HG03558 (cell line): ENCODE measurements around the gene CRAT.
"Not testable (repeated sequence)": the region's sequence is repeated elsewhere in the genome, so short reads cannot be mapped to it uniquely, and the experiment has no call there.

Experiments used
- ATAC-seq: cut with Tn5 transposase; IDR thresholded peaks from one replicate; pipeline ENCODE4 v1.9.1; 2021; ENCODE audit warnings: moderate number of reproducible peaks; ENCODE audit not compliant: unreplicated experiment; ENCODE audit errors: extremely low read depth

The CRAT gene

DNA sequence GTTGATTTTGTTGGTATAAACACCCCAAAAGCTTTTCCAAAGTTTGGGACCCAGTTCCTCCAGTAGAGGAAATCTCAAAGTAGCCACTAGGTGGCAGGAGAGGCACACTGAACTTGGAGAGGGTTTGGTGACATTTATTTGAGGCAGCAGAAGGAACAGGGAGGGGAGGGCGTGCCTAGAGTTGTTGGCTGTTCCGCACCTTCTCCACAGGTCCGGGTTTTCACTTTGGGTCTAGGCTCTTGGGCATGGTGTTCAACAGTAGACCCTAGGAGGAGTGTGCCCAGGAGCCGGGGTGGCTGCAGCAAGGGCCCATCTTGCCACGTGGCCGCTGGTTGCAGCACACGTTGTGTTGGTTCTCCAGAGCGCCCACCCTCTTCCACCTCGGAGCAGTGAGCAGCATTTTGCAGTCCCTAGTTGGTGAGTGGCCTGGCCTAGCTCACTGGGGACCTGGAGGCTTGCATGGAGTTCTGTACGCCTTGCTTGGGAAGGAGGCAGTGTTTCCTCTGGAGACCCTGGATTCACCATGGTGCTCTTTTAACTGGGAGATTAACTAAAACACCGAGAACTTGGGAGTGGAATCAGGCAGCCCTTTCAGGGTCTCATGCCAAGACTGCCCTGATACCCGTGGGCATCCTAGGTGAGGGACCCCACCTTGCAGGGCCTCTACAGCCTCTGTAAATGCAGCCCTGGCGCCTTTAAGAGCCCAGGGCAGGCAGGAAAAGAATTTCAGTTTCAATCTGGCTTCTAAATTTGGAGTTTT lies 28.8 kb upstream of the CRAT start:
- no peak for ATAC-seq

DNA sequence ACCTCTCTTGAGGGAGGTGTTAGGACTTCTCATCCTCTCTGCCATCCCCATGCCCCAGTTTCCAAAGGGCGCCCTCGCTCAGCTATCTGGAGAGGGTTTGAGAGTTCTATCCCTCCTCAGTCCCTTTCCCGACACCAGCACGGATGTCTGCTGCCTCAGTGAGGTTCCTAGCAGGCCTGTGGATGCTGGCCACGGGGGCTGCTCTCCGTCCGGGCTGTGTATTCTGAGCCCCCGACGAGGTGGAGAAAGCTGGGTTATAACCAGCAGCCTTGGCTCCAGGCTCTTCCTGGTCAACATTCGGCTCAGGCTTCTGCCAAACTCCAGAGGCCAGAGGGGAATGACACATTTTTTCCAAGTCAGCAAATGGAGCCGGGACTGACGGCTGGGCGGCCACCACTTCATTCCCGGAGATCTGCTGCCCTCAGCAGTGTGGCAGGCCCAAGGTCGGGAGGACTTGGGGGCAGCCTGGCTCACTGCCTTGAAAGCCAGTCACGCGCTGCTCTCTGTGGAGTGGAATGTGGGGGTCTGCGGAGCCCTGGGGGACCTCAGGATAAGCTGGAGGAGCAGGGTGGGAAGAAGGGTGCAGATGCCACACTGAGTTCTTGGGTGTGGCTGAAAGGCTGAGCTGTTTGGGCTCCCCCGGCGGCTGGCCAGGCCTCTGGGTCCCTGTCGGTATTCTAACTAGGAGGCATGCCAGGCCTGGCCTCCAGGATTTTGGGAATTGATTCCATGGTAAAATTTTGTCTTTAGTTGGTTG lies 28.1 kb upstream of the CRAT start:
- ATAC-seq, result no peak

DNA sequence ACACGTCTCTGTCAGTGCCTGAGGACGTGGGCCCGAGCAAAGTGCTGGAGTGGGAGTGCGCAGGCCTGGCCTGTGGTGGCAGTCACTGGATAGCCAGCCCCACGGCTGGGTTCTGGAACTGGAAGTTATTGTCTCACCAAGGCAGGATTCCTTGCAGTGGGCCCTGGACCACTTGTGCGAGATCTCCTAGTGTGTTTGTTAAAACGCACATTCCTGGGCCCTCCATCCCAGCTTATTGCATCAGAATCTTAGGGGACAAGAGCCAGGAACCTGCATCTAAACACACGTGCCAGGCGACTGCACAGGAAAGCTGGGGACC lies 27.5 kb upstream of the CRAT start:
- no peak for ATAC-seq

DNA sequence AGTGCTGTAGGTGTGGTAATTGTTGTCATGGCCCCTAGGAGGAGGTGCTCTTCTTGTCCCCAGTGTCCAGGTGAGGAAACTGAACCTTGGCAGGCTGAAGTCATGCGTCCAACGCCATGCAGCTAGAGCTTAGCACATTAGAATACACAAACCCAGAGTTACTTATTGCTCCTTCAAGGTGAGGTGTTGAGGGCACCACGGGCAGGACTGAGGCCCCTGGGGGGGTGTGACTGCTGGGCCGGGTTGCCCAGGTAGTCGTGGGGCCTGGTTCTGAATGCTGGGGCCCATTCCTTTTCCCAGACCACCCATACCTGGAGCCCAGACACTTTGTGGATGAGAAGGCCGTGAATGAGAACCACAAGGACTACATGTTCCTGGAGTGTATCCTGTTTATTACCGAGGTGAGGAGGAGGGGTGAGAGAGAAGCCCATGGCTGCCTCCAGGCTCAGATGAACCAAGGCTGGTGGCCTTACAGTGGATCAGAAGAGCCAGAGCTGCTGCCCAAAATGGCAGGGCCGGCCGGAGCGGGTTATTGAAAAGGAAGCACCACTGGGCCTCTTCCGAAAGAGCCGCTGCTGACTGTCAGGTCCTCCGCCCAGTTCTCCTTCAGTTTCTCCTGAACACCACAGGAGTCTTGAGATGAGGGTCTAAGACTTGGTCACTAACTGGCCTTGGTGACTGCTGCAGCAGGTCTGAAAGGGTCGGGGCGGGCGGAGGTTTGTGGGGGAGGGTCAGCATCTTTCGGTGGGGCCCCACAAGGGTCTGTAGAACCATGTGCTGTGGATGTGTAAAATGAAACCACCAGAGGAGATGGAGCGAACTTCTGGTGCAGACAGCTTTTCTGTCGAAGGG lies 26.9 kb upstream of the CRAT start:
- ATAC-seq, result no peak

DNA sequence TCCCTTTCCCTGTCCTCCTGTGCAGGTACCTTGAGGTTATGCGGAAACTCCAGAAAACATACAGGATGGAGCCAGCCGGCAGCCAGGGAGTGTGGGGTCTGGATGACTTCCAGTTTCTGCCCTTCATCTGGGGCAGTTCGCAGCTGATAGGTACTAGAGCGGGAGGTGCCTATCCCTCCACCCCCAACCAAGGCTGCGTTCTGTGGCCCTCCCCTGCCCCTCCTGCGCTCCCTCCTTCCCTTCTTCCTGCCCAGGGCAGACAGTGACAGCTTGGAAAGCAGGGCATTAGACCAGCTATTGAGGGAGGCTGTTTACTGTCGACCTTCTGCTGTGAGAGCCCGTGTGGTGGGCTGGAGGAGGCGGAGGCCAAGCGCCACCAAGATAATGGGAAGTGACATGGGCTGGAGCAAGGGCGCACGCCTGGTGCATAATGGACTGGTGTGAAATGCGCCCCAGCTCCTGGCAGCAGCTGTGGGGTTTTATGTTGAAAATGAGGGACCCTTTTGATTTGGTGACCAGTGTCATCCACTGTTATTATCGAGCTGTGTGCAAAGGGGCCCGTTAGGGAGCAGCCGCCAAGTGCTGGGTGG lies 25.9 kb upstream of the CRAT start:
- no peak for ATAC-seq

DNA sequence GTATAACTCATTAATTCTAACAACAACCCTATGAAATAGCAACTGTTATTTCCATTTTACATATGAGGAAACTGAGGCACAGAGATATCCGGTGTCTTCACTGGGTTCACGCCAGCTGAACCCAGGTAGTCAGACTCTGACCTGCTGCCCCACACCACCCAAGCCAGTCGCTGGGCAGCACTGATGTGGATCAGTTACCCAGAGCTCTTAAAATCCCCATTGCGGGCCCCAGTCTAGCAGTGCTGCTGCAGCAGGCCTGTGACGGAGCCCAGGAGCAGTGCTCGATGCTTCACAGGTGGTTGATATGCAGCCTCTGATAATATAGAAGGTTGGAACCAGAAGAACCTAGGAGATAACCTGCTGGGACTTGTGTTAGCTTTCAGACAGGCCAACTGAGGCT lies 24.9 kb upstream of the CRAT start:
- ATAC-seq, result no peak

DNA sequence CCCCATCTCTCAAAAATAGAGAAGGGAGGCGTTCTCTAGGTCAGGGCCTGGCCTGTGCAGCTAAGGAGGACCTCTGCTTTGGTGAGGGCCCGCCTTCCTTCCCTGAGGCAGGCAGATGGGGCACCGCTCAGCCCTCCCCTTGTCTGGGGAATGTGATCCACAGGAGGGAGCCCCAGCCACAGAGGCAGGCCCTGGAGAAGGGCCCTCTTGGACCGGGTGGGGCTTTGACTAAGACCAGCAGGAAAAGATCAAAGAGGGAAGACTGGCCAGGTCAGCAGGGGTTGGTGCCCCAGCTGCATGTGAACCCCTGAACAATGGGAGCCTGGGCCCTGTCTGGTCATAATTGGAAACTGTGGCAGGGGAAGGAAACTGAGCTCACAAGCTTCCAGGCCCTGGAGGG lies 22.5 kb upstream of the CRAT start:
- no peak for ATAC-seq

DNA sequence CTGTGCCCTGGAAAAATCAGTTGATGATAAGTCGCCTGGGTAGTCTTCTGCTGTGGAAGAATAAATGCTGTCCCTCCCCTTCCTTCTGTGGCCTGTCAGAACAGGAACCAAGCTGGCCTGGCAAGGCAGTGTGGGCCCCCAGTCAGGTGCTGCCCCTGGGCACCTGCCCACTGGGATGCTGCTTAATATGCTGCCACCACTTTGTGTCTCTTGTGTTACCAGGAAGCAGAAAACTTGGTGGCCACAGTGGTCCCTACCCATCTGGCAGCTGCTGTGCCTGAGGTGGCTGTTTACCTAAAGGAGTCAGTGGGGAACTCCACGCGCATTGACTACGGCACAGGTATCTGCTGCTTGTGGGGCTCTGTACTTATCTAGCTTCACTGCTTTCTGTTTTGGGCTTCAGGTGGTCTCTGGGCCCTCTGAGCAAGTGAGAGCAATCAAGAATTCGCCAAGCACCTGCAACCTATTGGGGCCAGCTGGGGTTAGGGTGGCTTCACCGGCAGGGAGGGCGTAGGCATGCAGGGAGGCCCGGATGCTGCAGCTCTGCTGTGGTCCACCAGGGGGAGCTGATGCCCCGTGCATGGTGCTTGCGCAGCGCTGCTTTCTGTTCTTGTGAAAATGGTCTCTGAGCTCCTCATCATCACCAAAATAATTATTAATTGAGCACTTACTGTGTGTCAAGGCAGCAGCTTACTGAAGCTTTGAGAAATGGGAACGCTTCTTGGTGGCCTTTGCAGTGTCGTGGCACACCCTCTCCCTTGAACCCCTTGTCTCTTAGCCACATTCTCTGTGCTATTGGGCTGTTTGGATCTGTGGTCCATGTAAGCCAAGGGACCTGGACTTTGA lies 20.9 kb upstream of the CRAT start:
- ATAC-seq, result no peak

DNA sequence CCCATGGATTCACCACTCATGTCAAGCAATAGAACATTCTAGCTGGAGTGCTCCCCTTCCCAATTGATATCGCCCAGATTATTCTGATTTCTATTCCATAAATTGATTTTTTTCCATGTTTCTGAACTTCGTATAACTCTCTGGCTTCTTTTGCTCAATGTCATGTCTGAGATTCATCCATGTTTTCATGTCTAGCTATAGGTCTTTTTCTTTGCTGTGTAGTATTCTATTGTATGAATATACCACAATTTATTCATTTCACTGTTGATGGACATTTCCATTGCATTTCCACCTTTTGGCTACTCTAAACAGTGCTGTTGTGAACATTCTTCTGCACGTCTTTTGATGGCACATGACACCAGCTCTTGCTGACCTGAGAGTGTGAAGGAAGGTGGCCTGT lies 20.2 kb upstream of the CRAT start:
- no peak for ATAC-seq

DNA sequence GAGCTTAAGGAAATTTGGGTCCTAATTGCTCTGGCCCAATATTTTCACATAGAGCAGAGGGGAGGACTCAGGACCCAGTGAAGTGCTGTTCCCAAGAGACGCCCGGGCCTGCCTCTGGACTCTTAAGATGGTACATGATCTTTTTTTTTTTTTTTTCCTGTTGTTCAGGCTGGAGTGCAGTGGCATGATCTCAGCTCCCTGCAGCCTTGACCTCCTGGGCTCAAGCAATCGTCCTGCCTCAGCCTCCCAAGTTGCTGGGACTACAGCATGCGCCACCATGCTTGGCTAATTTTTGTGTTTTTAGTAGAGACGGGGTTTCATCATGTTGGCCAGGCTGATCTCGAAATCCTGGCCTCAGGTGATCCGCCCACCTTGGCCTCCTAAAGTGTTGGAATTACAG lies 19.7 kb upstream of the CRAT start:
- ATAC-seq, result not testable (repeated sequence)

DNA sequence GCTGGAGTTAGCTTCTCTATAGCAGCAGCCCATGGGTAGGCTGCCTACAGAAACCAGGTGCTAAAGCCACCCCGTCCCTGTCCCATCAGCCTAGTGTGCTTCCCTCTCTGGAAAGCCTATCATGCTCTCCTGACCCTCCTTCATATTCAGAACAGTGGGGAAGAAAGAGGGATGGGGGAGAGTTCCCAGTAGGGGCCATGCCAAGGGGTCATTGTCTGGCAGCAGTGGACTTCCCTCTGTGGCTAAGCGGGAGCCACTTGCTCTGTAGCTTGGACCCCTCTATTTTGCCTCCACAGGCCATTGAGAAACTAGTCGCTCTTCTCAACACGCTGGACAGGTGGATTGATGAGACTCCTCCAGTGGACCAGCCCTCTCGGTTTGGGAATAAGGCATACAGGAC lies 18.1 kb upstream of the CRAT start:
- ATAC-seq, result no peak

DNA sequence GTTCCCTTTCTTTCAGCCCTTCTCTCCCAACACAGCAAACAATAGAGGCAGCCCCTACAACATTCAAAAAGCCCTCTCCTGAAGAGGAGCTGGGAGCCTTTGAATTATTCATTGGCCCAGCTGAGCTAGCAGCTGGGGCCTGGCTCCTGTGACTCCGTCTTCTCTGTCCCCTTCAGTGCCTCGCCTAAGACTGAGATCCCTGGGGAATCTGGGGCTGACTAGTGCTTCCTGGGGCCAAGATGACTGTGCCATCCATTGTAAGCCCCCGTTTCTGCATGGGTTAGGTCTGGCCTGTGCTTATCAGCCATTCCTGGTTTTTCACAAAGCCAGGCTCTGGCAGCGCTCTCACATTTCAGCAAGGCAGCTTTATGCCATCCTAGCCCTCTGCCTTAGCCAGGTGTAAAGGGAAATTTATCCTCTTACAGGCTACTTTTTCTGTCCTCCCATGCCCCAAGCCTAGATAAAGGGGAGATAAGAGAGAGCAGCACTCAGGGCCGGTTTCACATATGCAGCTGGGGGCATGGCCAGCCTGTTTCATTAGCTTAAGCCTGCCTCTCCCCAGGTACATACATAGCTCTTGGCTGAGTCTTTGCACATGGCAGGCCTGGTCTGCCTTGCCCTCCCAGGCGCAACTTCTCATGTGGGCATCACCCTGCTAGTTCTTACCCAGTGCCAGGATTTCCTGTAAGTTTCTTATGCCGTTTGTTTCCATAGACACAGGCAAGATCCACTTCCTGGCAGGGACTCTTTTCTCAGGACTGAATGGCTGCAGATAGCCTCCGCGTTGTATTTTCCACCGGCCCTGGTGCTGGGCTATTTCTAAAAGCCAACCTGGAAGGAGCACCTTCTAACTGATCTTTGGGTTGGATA lies 16.4 kb upstream of the CRAT start:
- no peak for ATAC-seq

DNA sequence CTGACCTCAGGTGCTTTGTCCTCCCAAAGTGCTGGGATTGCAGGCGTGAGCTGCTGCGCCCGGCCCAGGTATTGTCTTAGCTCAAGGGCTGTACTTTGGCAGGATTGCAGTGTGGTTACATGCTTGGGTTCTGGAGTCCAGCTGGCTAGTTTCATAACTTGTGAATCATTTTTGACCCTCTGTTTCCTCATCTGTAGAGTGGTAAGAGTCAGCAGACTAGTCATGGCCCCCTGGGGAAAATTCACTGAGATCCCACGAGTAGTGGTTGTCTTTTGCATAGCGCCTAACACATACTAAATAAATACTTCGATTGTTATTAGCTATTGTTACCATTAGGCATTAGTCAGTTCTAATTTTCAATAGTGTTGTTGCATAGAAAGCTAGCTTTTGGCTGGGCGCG lies 14.9 kb upstream of the CRAT start:
- ATAC-seq, result no peak

DNA sequence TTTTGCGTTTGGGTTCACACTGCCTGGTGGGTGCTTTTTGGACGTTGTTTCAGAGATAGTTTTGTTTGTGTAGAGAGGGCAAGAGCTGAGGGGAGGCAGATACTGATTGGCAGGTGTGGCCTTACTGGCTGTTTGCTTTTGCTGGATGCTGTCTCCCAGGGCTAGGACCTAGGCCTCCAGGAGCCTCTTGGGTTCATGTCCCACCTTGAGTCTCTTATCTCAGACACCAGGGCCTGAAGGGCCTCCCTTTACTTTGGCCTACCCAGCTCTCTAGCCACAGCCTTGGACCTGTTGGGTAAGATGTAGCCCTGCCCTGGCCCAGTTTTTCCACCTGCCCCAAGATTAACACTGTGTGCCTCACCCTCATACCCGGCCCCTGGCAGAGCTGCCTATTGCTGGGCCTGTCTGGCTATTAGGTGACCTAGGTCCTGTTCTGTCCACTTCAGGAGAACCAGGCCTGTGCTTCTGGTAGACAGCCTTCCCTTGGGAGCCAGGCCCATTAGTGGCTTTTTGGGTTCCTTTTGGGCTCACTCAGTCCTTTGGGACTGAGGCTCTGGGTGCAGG lies 14.0 kb upstream of the CRAT start:
- no peak for ATAC-seq

DNA sequence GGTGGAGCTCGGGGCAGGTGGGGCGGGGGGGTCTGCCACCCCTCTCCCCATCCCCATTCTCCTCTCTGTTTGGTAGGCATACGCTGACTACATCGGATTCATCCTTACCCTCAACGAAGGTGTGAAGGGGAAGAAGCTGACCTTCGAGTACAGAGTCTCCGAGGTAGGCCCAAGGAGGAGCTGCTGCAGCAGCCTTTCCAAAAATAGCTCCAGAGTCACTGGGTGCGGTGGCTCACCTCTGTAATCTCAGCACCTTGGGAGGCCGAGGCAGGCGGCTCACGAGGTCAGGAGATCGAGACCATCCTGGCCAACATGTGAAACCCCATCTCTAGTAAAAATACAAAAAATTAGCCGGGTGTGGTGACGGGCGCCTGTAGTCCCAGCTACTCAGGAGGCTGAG lies 12.4 kb upstream of the CRAT start:
- ATAC-seq, result not testable (repeated sequence)

DNA sequence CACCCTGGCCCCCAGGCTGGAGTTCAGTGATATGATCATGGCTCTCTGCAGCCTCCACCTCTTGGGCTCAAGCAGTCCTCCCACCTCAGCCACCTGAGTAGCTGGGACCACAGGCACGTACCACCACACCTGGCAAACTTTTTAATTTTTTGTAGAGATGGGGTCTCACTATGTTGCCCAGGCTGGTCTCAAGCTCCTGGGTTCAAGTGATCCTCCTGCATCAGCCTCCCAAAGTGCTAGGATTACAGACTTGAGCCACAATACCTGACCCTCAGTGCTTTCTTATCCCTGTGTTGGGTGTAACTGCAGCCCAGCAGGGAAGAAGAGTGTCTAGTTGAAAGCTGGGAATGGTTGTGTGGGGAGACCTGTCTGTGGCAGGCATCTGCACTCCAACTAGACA lies 11.5 kb upstream of the CRAT start:
- no peak for ATAC-seq

DNA sequence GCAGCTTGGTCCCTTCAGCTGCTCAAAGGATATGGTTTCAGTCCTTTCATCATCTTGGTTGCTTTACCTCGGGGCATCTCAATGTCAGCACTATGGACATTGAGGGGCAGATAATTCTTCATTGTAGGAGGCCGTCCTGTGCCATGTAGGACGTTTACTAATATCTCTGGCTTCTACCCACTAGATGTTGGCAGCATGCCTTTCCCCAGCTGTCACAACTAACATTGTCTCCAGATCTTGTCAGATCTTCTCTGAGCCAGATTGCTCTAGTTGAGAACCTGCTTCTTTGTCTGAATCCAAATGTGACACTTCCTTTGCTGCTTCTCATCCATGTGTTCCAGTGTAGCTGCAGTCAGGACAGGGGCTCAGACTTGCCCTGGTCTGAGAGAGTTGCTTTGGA lies 10.9 kb upstream of the CRAT start:
- ATAC-seq, result no peak

DNA sequence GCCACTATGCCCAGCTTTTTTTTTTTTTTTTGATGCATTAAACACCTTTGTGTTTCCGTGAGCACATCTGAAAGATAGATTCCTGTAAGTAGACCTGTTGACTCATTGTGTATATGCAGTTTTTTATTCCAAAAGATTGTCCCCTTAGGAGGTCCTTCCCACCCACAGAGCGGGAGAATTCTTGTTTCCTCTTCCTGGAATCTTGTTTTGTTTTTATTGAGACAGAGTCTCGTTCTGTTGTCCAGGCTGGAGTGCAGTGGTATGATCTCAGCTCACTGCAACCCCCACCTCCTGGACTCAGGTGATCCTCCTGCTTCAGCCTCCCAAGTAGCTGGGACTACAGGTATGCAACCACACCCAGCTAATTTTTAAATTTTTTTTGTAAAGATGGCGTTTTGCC lies 8.2 kb upstream of the CRAT start:
- no peak for ATAC-seq
